HepG2 (cell line): ENCODE measurements around the gene TRMT1. TPM values are rescaled to one million over a fixed set of nuclear protein-coding genes. Genes with fewer than 3 reads are reported as not detected.

Source experiments
- ATAC-seq: fragments of 200-7000 bp; cut with Tn5 transposase; 3 replicates; pipeline ENCODE4 v1.9.1; 2020; ENCODE audit warnings: mild to moderate bottlenecking, moderate library complexity
- BruUV-seq: library from RNA; stranded (reverse); fragments of 400-500 nt; replicated peaks from 2 replicates; lab custom pipeline; 2021; lab: Mats Ljungman, UMichigan
- CTCF ChIA-PET: fragments of 300-600 bp; formaldehyde crosslinking; extraction: SDS; loops from one replicate; lab custom pipeline; 2021; ENCODE audit warnings: low total read pairs, inconsistent platforms, low intra/inter-chr PET ratio; lab: Yijun Ruan, JAX
- POLR2A ChIA-PET: fragments of 350-600 bp; sonication (Branson Sonifier 250); formaldehyde crosslinking; loops from one replicate; lab custom pipeline; 2020; ENCODE audit warnings: antibody characterized with exemption, inconsistent platforms; lab: Yijun Ruan, JAX
- DNase-seq: peaks from one replicate; pipeline ENCODE4 v3.0.0-alpha.2; 2015; ENCODE audit warnings: low spot score
- FAIRE-seq: peaks from 3 replicates; lab custom pipeline; 2011; peaks lifted over from hg19 to GRCh38; lab: Jason Lieb, UNC
- H2AFZ ChIP-seq: one replicate; pipeline ENCODE4 v1.6.1; 2011; ENCODE audit warnings: low read length, inconsistent platforms
- H3K27ac ChIP-seq: fragments of 300-600 bp; 3 replicates; pipeline ENCODE4 v1.8.0; 2011; ENCODE audit warnings: mixed run types, mild to moderate bottlenecking, mixed read lengths, low read length, inconsistent platforms; ENCODE audit not compliant: insufficient read depth; ENCODE audit errors: extremely low read length
- H3K27me3 ChIP-seq, 2 experiments: fragments of 200-600 bp in 1 of 2; 2 replicates in 1 of 2; 3 replicates in 1 of 2; pipeline versions ENCODE4 v1.6.0 to v1.8.0; 2011; ENCODE audit warnings: low read length in 2 of 2, mild to moderate bottlenecking in 2 of 2, moderate library complexity in 2 of 2, inconsistent platforms in 1 of 2; ENCODE audit not compliant: insufficient read depth in 2 of 2, control insufficient read depth in 1 of 2
- H3K36me3 ChIP-seq, 2 experiments: fragments of 200-600 bp in 1 of 2; replicated peaks in 1 of 2; 2 replicates in 1 of 2; 3 replicates in 1 of 2; pipeline versions ENCODE4 v1.5.1 to v1.8.0; 2011; ENCODE audit warnings: low read length in 2 of 2, inconsistent platforms in 1 of 2; ENCODE audit not compliant: insufficient read depth in 2 of 2, control insufficient read depth in 1 of 2
- H3K4me1 ChIP-seq: 2 replicates; pipeline ENCODE4 v1.5.1; 2012; ENCODE audit warnings: low read length, inconsistent platforms; ENCODE audit not compliant: insufficient read depth
- H3K4me2 ChIP-seq: 2 replicates; pipeline ENCODE4 v1.6.0; 2011; ENCODE audit warnings: low read depth, low read length, inconsistent platforms
- H3K4me3 ChIP-seq, 3 experiments: fragments of 200-600 bp in 1 of 3; sonication (generic), shearing (Covaris generic) in 1 of 3; replicated peaks in 1 of 3; 2 replicates each; pipeline ENCODE4 v1.5.1; 2011 to 2016; ENCODE audit warnings: low read length in 3 of 3, inconsistent platforms in 2 of 3, low read depth in 2 of 3, mild to moderate bottlenecking in 2 of 3, control low read depth in 1 of 3, mixed read lengths in 1 of 3; ENCODE audit not compliant: insufficient read depth in 1 of 3
- H3K79me2 ChIP-seq: one replicate; pipeline ENCODE4 v1.6.1; 2011; ENCODE audit warnings: low read length, inconsistent platforms; ENCODE audit not compliant: insufficient read depth
- H3K9ac ChIP-seq: 2 replicates; pipeline ENCODE4 v1.6.0; 2011; ENCODE audit warnings: mild to moderate bottlenecking, low read depth, low read length, inconsistent platforms; ENCODE audit not compliant: insufficient read depth
- H3K9me3 ChIP-seq: 2 replicates; pipeline ENCODE4 v1.5.1; 2012; ENCODE audit warnings: mild to moderate bottlenecking, low read length
- H4K20me1 ChIP-seq: 2 replicates; pipeline ENCODE4 v1.6.0; 2011; ENCODE audit warnings: inconsistent platforms, mild to moderate bottlenecking, low read length, moderate library complexity; ENCODE audit not compliant: insufficient read depth
- FOSL1 ChIP-seq: sonication (generic); formaldehyde crosslinking; IDR thresholded peaks from 2 replicates; pipeline ENCODE4 v1.9.0; 2021; ENCODE audit warnings: missing genetic modification reagents, borderline replicate concordance
- NFATC3 ChIP-seq: sonication (generic); formaldehyde crosslinking; IDR thresholded peaks from 2 replicates; pipeline ENCODE4 v1.5.1; 2020; ENCODE audit warnings: mild to moderate bottlenecking, missing genetic modification reagents
- PCBP1 ChIP-seq: fragments of 200-400 bp; formaldehyde crosslinking; IDR thresholded peaks from 2 replicates; pipeline ENCODE4 v1.6.1; 2017; ENCODE audit warnings: mild to moderate bottlenecking, low read depth, low read length, borderline replicate concordance
- ZBTB4 ChIP-seq: sonication (generic); formaldehyde crosslinking; IDR thresholded peaks from 2 replicates; pipeline ENCODE4 v1.4.0; 2020; ENCODE audit warnings: missing genetic modification reagents, mild to moderate bottlenecking, borderline replicate concordance
- ZFYVE20 ChIP-seq: sonication (generic); formaldehyde crosslinking; IDR thresholded peaks from 2 replicates; pipeline ENCODE4 v1.8.0; 2023; ENCODE audit warnings: low read depth, mild to moderate bottlenecking, moderate library complexity, missing genetic modification reagents, borderline replicate concordance
- WGBS: methylation state at CpG from one replicate; pipeline ENCODE4 v1.1.6; 2017; ENCODE audit warnings: low lambda C conversion rate; 5-methylcytosine and 5-hydroxymethylcytosine counted together
- in situ Hi-C: cut with HindIII; loops from 2 replicates; pipeline ENCODE4 v1.10.0; 2017; ENCODE audit warnings: low pct_unique_long_range_greater_than_20kb; ENCODE audit not compliant: extremely low pct_ligation_motif_present
- intact Hi-C: fragments of 100-400 bp; cut with micrococcal nuclease; formaldehyde crosslinking; loops from one replicate; pipeline ENCODE4 v1.10.0; 2022; ENCODE audit not compliant: unreplicated experiment
- polyA plus RNA-seq, 8 experiments: library from polyadenylated mRNA; depleted of rRNA in 3 of 8; stranded (reverse) in 7 of 8; unstranded in 1 of 8; fragments of >200 nt; fragmentation: Illumina TruSeq in 4 of 8; extraction: Trizol in 4 of 8; gene quantifications; 2 replicates each; pipeline versions ENCODE4 v1.2.1 to v1.2.3, GENCODE V29; 2011 to 2016; ENCODE audit warnings: low read depth in 4 of 8, missing spikeins in 1 of 8, mixed read lengths in 1 of 8; ENCODE audit not compliant: insufficient read depth in 1 of 8
- total RNA-seq, 5 experiments: library from RNA; depleted of rRNA; stranded (reverse); fragments of >200 nt; fragmentation: Illumina TruSeq; extraction: Trizol; gene quantifications; 2 replicates each; pipeline ENCODE4 v1.2.3, GENCODE V29; 2016; ENCODE audit warnings: low read depth in 1 of 5

Gene TRMT1
- total and polyA plus RNA-seq, 2 of the 13 experiments (the other 11 are each of a cell fraction or from before 2014, with no cell fraction given): 35.5 to 44.1 TPM

GRCh38 chr19:13087295-13087694, 29.2 kb downstream of the TRMT1 start (continued):
- TF ChIP-seq ZFYVE20 (CRISPR knock-in tag) (no peak), FOSL1 (CRISPR knock-in tag) (no peak), NFATC3 (CRISPR knock-in tag) (no peak), PCBP1 (no peak)

GRCh38 chr19:13086341-13086740, 30.2 kb downstream of the TRMT1 start:
- ChIA-PET CTCF (no interaction called here), POLR2A (no interaction called here)
- no peaks in the 10 kb centered on the region for H4K20me1 ChIP-seq
- H3K27me3 ChIP-seq: no peaks in the 10 kb centered on the region
- in situ Hi-C loops (no loop called here), intact Hi-C loops (no loop called here)
- DNase-seq (no peak), ATAC-seq (no peak), FAIRE-seq (no peak)
- H3K9ac ChIP-seq: no peak overlapping the region
- no peak for TF ChIP-seq ZBTB4 (CRISPR knock-in tag)
- peaks cover 5 to 28% of the 10 kb centered on the region in 2 experiments; a peak in 4 of 5 replicates for H3K36me3 ChIP-seq
- 100% methylated on average over 2 of the region's 2 CpGs for WGBS
- no peak overlapping the region for H3K4me2 ChIP-seq
- H3K4me3 ChIP-seq: no peak overlapping the region
- TSS peak; percentile 11 for BruUV-seq
- H2AFZ ChIP-seq: no peak overlapping the region
- no peaks in the 10 kb centered on the region for H3K9me3 ChIP-seq
- peaks cover 19% of the 10 kb centered on the region for H3K4me1 ChIP-seq
- no peak overlapping the region for H3K27ac ChIP-seq
- no peaks in the 10 kb centered on the region for H3K79me2 ChIP-seq
